Activated T-helper 2 cell treated with anti-CD3 and anti-CD28 coated beads, Interferon-gamma antibody, Interleukin-2, Interleukin-4, amounts not matched to agents 10 μg/mL and 5 μg/mL and 100 μg/mL, durations not matched to agents 14 hours and 24 hours and 36 hours (primary cell): ENCODE data around the gene FAM83D. TPM values are rescaled to one million over a fixed set of nuclear protein-coding genes. Genes with fewer than 3 reads are reported as not detected.
"Not testable (repeated sequence)": the region's sequence is repeated elsewhere in the genome, so short reads cannot be mapped to it uniquely, and the experiment has no call there.

Source experiments
- DNase-seq: peaks from one replicate; pipeline ENCODE4 v3.0.0; 2021; ENCODE audit warnings: low spot score
- H3K27ac Mint-ChIP-seq: one replicate; pipeline ENCODE4 v1.8.0; 2021; ENCODE audit warnings: mixed read lengths
- H3K27me3 Mint-ChIP-seq: one replicate; pipeline ENCODE4 v1.8.0; 2021; ENCODE audit warnings: low read depth, mixed read lengths
- H3K36me3 Mint-ChIP-seq: one replicate; pipeline ENCODE4 v1.8.0; 2021; ENCODE audit warnings: low read depth, mixed read lengths
- H3K4me1 Mint-ChIP-seq: one replicate; pipeline ENCODE4 v1.8.0; 2021; ENCODE audit warnings: low read depth, mixed read lengths
- H3K4me3 Mint-ChIP-seq: one replicate; pipeline ENCODE4 v1.8.0; 2021; ENCODE audit warnings: low read depth, mild to moderate bottlenecking, moderate library complexity, mixed read lengths
- H3K9me3 Mint-ChIP-seq: one replicate; pipeline ENCODE4 v1.8.0; 2021; ENCODE audit warnings: mixed read lengths
- intact Hi-C: fragments of 100-400 bp; cut with micrococcal nuclease; formaldehyde crosslinking; loops from one replicate; pipeline ENCODE4 v1.15.1; 2023
- total RNA-seq: library from RNA; stranded (reverse); gene quantifications from 2 replicates; pipeline ENCODE4 v1.2.3, GENCODE V29; 2022

FAM83D gene
- total RNA-seq, 1 donor from 2014 or later: 15.6 TPM

GRCh38 chr20:38947931-38948362, 21.7 kb downstream of the FAM83D start:
- peaks cover 66% of the 10 kb centered on the region for H3K36me3 Mint-ChIP-seq
- H3K9me3 Mint-ChIP-seq: no peaks in the 10 kb centered on the region
- H3K27ac Mint-ChIP-seq: no peak overlapping the region
- H3K27me3 Mint-ChIP-seq: no peaks in the 10 kb centered on the region
- intact Hi-C loops: no loop called here
- H3K4me3 Mint-ChIP-seq: no peak overlapping the region
- H3K4me1 Mint-ChIP-seq: peaks cover 1% of the 10 kb centered on the region
- no peak for DNase-seq

DNA sequence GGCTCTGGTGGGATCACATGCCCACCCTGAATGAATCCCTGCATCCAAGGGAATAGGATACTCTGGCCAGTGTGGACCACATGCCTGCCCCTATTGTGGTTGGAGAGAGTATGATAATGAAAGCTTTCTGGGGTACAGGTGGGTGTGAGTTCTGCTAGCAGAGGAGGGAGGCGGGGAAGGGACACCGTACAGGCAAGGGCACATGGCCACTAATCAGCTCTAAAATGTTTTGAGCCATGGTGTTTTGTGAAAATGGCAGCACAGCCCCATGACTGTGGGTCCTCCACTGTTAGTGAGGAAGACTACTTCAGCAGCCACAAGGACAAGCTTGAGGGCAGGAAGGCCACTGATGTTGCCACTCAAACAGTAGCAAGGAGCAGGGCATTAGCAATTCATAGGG, 24.0 kb downstream of the FAM83D start:
- Mint-ChIP-seq H3K4me1 (peaks cover 1% of the 10 kb centered on the region), H3K36me3 (peaks cover 64% of the 10 kb centered on the region), H3K27me3 (no peaks in the 10 kb centered on the region), H3K9me3 (no peaks in the 10 kb centered on the region), H3K27ac (no peak overlapping the region), H3K4me3 (no peak overlapping the region)
- DNase-seq: no peak
- intact Hi-C loops: no loop called here

DNA sequence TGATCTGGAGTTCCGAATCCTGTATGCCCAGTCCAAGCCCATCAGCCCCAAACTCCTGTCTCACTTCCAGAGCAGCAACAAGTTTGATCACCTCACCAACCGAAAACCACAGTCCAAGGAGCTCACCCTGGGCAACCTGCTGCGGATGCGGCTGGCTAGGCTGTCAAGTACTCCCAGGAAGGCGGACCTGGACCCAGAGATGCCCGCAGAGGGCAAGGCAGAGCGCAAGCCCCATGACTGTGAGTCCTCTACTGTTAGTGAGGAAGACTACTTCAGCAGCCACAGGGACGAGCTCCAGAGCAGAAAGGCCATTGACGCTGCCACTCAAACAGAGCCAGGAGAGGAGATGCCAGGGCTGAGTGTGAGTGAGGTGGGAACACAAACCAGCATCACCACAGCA, 25.4 kb downstream of the FAM83D start:
- no peaks in the 10 kb centered on the region for H3K9me3 Mint-ChIP-seq
- no peak overlapping the region for H3K4me3 Mint-ChIP-seq
- H3K27me3 Mint-ChIP-seq: no peaks in the 10 kb centered on the region
- H3K4me1 Mint-ChIP-seq: peaks cover 1% of the 10 kb centered on the region
- H3K36me3 Mint-ChIP-seq: peaks cover 59% of the 10 kb centered on the region
- DNase-seq: no peak
- intact Hi-C loops: no loop called here
- H3K27ac Mint-ChIP-seq: no peak overlapping the region

DNA sequence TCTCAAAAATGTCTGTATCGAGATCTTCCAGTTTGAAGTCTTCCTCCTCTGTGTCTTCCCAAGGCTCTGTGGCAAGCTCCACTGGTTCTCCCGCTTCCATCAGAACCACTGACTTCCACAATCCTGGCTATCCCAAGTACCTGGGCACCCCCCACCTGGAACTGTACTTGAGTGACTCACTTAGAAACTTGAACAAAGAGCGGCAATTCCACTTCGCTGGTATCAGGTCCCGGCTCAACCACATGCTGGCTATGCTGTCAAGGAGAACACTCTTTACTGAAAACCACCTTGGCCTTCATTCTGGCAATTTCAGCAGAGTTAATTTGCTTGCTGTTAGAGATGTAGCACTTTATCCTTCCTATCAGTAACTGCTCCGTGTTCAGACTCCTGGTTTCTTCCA, 25.9 kb downstream of the FAM83D start:
- intact Hi-C loops: no loop called here
- Mint-ChIP-seq H3K27ac (no peak overlapping the region), H3K4me1 (peaks cover 1% of the 10 kb centered on the region), H3K4me3 (no peak overlapping the region), H3K9me3 (no peaks in the 10 kb centered on the region), H3K36me3 (peaks cover 53% of the 10 kb centered on the region), H3K27me3 (no peaks in the 10 kb centered on the region)
- no peak for DNase-seq

GRCh38 chr20:38953630-38954340, 27.6 kb downstream of the FAM83D start:
- H3K9me3 Mint-ChIP-seq: no peaks in the 10 kb centered on the region
- H3K4me1 Mint-ChIP-seq: peaks cover 1% of the 10 kb centered on the region
- DNase-seq: no peak
- intact Hi-C loops: no loop called here
- no peak overlapping the region for H3K27ac Mint-ChIP-seq
- H3K4me3 Mint-ChIP-seq: no peak overlapping the region
- H3K36me3 Mint-ChIP-seq: peaks cover 38% of the 10 kb centered on the region
- no peaks in the 10 kb centered on the region for H3K27me3 Mint-ChIP-seq

DNA sequence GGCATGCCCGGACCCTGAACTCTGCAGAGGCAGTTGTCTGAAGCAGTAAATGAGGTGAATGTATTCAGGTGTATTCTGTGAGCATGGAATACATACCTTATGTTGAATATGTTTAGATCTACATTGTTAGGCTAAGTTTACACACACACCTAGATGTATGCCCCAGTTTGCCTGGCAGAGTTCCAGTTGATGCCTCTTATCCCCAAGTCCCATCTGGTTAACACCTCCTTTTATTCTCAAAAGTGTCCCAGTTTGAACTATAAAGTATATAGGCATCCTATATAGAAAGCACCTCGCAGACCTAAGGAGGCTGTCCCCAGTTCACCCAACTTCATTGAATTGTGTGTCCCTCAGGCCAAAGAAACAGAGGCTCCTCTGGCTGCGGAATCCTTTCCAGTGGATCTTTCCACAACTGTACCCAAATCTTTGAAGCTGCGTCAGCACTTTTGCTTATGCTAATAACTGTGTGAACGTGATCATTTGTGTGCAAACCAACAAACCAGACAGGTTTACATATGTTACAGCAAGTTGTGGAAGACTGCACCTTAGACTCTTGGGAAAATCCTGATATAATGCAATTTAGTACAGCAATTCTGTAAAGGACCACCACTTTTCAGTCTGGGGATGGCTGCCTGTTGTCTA, 31.1 kb downstream of the FAM83D start:
- H3K27ac Mint-ChIP-seq: no peak overlapping the region
- no peak overlapping the region for H3K4me3 Mint-ChIP-seq
- H3K27me3 Mint-ChIP-seq: no peaks in the 10 kb centered on the region
- DNase-seq: no peak
- H3K9me3 Mint-ChIP-seq: no peaks in the 10 kb centered on the region
- intact Hi-C loops: no loop called here
- peaks cover 14% of the 10 kb centered on the region for H3K4me1 Mint-ChIP-seq
- peaks cover 15% of the 10 kb centered on the region for H3K36me3 Mint-ChIP-seq

GRCh38 chr20:38957915-38958485, 31.8 kb downstream of the FAM83D start:
- peaks cover 15% of the 10 kb centered on the region for H3K36me3 Mint-ChIP-seq
- H3K4me3 Mint-ChIP-seq: no peak overlapping the region
- H3K27ac Mint-ChIP-seq: no peak overlapping the region
- peaks cover 18% of the 10 kb centered on the region for H3K4me1 Mint-ChIP-seq
- DNase-seq: no peak
- no peaks in the 10 kb centered on the region for H3K27me3 Mint-ChIP-seq
- no peaks in the 10 kb centered on the region for H3K9me3 Mint-ChIP-seq
- intact Hi-C loops: no loop called here

GRCh38 chr20:38960187-38960687, 34.0 kb downstream of the FAM83D start:
- peaks cover 28% of the 10 kb centered on the region for H3K4me1 Mint-ChIP-seq
- peaks cover 19% of the 10 kb centered on the region for H3K36me3 Mint-ChIP-seq
- DNase-seq, H3K9me3 Mint-ChIP-seq, H3K27me3 Mint-ChIP-seq, intact Hi-C loops, H3K27ac Mint-ChIP-seq: not testable (repeated sequence)
- peak overlapping the region; percentile 4 for H3K4me3 Mint-ChIP-seq

- H3K27me3 Mint-ChIP-seq: no peaks in the 10 kb centered on the region
- intact Hi-C loops: loop anchor here (1.0 to 2.0 kb wide), 3 partner anchors 35 to 57 kb away; partner anchors contain the start of gene FAM83D
- peaks cover 32% of the 10 kb centered on the region for H3K4me1 Mint-ChIP-seq
- no peak for DNase-seq
- H3K4me3 Mint-ChIP-seq: peak overlapping the region; percentile 97
- H3K9me3 Mint-ChIP-seq: no peaks in the 10 kb centered on the region
- peak overlapping the region; percentile 95 for H3K27ac Mint-ChIP-seq
- peaks cover 25% of the 10 kb centered on the region for H3K36me3 Mint-ChIP-seq
These were observed 35.4 kb downstream of the FAM83D start for GRCh38 chr20:38961530-38962043.

DNA sequence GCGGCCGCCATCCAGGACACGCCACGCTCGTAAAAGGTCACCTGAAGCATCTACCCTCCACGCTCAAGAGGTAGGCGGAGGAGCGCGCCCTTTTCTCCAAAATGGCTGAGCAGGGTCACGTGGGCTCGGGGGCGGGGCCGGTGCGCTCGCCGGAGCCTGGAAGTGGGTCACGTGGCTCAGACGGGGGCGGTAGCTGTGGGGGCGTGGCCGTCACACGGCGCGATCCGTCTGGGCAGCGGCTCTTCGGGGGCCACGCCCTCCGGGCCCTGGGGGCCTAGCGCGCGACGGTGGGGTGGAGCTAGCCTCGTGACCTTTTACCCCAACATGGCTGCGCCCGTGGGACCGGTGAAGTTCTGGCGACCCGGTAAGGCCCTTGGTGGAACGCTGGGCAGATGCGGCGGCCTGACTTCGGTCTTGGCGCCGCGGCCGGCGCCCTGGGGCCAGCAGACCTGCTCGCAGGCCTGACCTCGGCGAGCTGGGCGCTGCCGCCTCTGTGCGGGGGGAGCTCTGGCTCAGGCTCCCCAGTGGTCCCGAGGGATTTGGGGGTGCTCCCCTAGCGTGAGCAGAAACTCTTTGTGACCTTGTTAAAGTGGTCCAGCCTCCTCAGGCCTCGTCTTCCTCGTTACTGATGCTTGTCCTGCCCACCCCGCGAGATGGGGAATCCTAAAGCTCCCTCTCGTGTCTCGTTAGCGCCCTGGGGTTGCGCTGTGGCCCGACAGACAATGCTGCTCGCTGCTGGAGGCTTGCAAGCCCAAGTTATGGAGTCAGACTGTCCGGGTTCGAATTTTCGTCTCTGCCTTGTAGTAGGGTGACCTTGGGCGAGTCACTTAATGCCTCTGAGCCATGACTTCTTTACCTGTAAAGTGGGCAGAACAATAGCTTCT, 36.1 kb downstream of the FAM83D start, which contains the start of gene DHX35:
TSS of gene DHX35 (plus strand) at position 301 of the 884 bp plus-strand sequence. CDS start at position 325, 24 bp downstream.
- peaks cover 34% of the 10 kb centered on the region for H3K4me1 Mint-ChIP-seq
- no peaks in the 10 kb centered on the region for H3K9me3 Mint-ChIP-seq
- intact Hi-C loops: loop anchor here (1.0 to 2.0 kb wide), 3 partner anchors 35 to 57 kb away; partner anchors contain the start of gene FAM83D

DNA sequence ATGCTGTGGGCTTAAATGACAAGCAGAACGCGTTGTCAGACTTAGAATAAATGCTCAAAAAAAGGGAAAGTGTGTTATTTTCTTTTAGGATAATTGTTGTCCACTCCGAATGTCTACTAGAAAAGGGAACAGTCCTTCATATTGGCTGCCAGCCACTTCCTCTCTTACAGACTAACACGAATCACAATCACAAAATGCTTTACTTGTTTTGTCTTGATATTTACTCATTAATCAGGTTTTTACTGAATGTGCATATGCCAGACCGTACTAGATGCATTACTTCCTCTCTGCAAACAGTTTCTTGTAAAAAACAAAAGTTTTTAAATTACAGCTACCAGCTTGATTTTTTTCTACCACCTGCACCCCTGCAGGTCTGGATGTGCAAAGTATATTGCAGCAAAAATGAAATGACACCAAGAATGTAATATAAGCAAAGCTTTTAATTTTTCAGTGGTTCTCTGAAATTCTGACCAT, 36.7 kb downstream of the FAM83D start:
- Mint-ChIP-seq H3K36me3 (peaks cover 30% of the 10 kb centered on the region), H3K27ac (peak overlapping the region; percentile 94), H3K4me1 (peaks cover 34% of the 10 kb centered on the region), H3K9me3 (no peaks in the 10 kb centered on the region), H3K27me3 (no peaks in the 10 kb centered on the region), H3K4me3 (peak overlapping the region; percentile 97)
- intact Hi-C loops: loop anchor here (1.0 to 2.0 kb wide), 3 partner anchors 34 to 56 kb away; partner anchors contain the start of gene FAM83D
- no peak for DNase-seq

More for the DNA sequence above, 36.1 kb downstream of the FAM83D start, which contains the start of gene DHX35:
- Mint-ChIP-seq H3K27me3 (no peaks in the 10 kb centered on the region), H3K36me3 (peaks cover 25% of the 10 kb centered on the region), H3K4me3 (peak within 1 kb of the TSS; percentile 97), H3K27ac (peak within 1 kb of the TSS; percentile 95)
- DNase-seq: peak; percentile 99

- H3K36me3 Mint-ChIP-seq: peaks cover 32% of the 10 kb centered on the region
- peaks cover 34% of the 10 kb centered on the region for H3K4me1 Mint-ChIP-seq
- H3K27me3 Mint-ChIP-seq: no peaks in the 10 kb centered on the region
- no peaks in the 10 kb centered on the region for H3K9me3 Mint-ChIP-seq
- H3K27ac Mint-ChIP-seq: no peak overlapping the region
- no peak for DNase-seq
- H3K4me3 Mint-ChIP-seq: peak overlapping the region; percentile 10
- intact Hi-C loops: loop anchor here (2.0 kb wide), 1 partner anchor 55 kb away; no protein-coding TSS in a partner anchor
These were observed 37.5 kb downstream of the FAM83D start for GRCh38 chr20:38963745-38964144.
